ENCODE results near the gene SLC29A3.
"Not testable (repeated sequence)": the region's sequence is repeated elsewhere in the genome, so short reads cannot be mapped to it uniquely, and the experiment has no call there.

Gene SLC29A3

DNA sequence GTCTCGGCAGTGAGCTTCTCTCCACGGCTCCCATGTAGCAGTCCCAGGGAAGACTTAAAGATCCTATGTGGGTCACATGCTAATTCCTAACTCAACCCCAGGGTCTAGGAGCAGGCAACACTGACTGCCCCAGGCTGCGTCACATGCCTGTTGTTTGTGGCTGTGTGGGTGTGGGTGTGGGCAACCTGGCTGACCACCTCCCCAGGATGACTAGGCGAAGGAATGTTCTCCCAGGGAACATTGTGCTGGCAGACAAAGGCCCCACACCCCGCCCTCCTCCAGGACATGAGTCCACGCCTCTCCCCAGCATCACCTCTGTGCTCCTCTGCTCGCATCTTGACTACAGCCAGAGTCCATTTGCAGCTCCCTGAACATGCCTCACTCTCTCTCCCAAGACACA, 30.3 kb downstream of the SLC29A3 start:
- DNase-seq, result no peak

DNA sequence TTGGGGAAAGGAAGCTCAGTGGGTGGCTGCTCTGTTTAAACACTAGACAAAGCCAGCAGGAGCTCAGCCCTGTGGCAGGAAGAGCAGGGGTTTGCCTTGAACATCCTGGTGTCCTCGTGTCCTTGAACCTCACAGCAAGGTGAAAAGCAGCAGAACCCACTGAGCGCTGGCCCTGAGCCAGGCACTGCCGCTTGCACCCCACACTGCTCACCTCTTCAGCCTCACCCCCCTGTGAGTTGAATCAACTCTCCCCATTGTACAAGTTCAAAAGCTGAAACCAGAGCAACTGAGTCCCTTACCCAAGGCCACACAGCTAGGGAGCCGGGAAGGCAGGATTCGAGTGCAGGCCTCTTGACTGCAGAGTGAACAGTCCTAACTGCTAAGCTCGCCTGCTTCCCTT, 32.0 kb downstream of the SLC29A3 start:
- no peak for DNase-seq

DNA sequence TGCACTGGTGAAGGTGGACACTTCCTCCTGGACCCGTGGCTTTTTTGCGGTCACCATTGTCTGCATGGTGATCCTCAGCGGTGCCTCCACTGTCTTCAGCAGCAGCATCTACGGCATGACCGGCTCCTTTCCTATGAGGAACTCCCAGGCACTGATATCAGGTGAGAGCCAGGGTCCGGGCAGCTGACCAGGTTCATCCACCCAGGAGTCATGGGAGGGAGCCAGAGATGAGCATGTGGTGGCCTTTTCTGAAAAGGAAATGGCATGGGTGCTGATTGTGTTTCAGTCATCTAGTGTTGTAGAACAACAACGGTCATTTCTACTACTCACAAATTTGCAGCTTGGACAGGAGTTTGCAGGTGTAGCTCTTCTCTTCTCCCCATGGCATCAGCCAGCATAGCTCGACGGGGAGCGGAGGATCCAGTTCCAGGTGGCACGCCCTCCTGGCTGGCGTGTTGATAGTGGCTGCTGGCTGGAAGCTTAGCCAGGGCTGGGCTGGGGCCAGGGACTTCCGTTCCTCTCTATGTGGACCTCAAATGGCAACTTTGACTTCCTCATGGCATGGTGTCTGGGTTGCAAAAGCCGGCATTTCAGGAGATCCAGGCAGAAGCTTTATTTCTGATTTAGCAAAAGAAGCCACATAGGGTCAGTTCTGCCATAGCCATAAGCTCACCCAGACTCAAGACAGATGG, 32.7 kb downstream of the SLC29A3 start:
- no peak for DNase-seq

DNA sequence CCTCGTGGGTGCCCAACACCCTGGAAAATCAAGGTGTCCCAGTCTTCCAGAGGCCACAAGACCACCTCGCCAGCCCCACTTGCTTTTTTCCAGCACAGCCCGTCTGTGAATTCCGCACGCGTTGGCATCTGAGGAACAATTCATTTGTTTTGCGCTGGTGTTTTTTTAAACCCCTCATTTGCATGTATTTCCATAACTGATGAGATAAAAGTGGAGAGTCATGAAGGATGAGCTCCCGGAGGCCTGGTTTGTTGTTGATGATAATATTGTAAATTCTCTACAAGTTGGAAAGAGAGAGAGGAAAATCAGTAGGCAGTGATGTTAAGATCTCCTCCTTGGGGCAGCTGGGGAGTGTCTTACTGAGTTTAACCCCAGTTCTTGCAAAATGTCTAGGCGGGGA, 34.6 kb downstream of the SLC29A3 start:
- DNase-seq, result no peak

DNA sequence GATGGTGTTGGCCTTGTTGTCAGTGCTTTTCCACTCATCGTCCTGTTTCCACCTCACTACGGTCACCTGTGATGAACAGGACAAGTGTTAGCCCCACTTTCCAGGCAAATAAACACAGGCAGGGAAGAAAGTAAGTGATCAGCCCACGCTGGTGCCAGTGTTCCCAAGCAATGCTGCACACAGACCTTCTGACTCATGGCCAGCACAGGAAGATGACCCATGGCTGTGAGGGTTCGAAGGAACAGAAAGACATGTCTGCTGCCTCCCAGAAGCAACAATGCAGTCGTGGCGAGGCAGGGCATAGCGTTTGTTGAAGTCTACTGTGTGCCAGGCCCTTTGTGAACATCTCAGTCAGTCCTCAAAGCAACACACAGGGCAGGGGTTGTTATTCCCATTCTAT, 35.7 kb downstream of the SLC29A3 start:
- DNase-seq, result no peak

DNA sequence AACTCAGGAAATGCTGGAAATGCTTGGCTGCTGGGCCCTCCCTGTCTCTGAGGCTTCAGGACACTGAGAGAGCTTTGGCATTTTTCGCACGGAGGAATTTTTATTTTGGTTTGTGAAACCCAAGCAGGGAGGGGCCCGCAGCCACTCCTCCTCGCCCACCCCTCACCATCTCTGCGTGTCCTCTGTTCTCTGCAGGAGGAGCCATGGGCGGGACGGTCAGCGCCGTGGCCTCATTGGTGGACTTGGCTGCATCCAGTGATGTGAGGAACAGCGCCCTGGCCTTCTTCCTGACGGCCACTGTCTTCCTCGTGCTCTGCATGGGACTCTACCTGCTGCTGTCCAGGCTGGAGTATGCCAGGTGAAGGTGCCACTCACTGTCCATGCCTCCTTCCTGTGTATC, 36.8 kb downstream of the SLC29A3 start:
- DNase-seq, result no peak

DNA sequence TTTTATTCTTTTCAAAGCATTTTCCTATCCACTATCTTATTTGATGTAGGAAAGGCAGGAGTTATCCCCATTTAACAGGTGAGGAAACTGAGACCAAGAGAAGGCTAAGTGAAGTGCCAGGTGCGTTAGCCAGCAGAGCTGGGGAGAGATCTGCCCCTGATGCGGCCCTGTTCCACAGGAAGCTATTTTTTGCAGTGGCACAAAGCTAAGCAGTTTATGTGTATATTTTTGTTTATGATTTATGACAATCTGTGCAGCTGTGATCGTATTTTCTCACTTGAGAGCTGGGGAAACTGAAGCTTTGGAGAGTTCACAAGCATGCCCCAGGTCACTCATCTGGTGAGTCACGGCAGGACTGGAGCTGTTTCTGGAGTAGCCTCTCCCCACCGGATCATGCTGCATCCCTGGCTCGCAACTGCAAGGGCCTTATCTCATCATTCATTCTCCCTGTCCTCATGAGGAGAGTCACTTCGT, 38.8 kb downstream of the SLC29A3 start:
- DNase-seq, result no peak

DNA sequence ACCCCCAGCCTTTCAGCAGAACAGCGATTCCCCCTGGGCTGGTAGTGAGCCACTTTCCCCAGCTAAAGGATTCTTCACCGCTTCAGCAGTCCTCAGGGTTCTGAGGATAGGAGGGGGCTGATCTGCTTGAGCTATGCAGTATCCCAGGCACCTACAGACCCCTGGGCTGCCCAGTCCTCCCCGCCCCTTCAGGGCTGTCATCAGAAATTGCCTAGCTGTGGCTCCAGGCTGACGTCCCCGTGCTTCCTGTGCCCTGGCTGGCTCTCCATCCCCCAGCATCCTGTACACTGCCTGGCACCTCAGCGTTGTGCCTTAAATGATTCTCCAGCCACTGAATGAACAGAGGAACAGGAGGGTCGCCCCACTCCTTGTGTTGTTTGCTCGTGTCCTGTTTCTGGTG, 39.2 kb downstream of the SLC29A3 start:
- no peak for DNase-seq

DNA sequence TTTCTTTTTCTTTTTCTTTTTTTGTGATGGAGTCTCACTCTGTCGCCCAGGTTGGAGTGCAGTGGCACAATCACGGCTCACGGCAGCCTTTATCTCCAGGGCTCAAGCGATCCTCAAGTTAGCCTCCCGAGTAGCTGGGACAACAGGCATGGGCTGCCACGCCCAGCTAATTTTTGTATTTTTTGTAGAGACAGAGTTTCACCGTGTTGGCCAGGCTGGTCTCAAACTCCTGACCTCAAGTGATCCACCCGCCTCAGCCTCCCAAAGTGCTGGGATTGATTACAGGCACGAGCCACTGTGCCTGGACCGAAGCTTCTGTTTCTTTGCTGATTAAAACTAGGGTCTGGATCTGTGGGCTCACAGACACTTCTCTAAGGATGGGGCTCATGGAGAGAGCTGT, 39.8 kb downstream of the SLC29A3 start:
- not testable (repeated sequence) for DNase-seq

DNA sequence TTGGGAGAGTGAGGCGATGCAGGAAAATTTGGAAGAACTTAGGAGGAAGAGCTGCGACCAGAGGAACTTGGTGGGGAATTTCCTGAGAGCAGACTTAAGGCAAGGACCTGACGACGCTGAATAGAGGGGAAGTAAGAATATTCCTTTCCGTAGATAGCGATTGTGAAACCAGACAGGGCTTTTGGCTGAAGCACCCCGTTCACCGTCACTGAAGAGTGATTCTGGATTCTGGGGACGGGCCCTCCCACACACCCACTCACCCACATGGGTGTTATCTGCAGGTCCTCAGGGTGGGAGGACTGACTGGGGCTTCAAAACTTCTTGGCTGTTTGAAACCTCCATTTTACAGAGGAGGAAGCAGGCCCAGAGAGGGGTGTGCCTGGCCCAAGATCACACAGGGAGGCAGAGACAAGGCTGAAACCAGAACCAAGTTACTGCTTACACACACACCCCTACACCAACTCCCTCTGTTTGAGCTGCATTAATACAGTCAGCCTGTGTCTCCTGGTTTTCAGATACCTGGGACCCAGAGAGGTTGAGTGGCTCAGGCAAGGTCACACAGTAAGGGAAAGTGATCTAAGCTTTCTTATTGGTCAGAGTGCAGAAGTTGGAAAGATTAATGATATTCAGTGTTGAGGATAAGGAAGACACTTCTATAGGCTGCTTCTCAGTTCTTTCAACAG, 40.4 kb downstream of the SLC29A3 start:
- no peak for DNase-seq

DNA sequence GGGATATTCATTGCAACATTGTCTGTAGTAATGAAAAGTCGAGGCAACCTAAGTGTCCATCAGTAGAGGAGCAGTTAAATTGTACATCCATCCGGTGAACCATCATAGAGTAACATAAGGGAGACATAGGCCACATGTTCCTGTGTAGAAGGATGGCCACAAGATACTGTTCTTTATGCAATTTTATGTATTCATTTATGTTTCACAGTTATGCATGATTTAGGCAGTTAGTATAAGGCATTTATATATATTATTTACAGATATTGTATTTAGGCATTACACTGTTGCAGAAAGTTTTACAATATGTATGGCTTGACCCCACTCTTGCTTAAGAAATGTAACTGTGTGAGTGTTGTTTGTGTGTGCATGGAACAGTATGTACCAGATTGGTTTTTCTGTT, 41.7 kb downstream of the SLC29A3 start:
- DNase-seq, result no peak

DNA sequence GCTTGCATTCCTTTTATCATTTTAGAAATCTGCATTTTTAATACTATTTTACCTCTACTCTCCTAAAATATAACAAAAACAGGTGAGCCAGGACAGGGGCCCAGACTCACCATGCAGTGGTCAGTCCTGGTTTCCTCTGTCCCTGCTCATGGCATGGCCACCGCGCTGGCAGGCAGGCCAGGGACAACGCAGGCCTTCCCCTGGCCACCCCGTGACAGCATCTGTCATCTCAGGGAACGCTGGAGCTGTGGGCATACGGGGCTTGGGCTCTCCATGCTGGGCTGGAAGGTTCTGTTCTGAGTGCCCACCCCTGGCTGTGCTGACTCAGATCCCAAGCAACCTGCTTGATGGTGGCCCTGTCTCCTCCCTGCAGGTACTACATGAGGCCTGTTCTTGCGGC, 42.5 kb downstream of the SLC29A3 start:
- no peak for DNase-seq

DNA sequence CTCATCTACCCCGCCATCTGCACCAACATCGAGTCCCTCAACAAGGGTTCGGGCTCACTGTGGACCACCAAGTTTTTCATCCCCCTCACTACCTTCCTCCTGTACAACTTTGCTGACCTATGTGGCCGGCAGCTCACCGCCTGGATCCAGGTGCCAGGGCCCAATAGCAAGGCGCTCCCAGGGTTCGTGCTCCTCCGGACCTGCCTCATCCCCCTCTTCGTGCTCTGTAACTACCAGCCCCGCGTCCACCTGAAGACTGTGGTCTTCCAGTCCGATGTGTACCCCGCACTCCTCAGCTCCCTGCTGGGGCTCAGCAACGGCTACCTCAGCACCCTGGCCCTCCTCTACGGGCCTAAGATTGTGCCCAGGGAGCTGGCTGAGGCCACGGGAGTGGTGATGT, 43.1 kb downstream of the SLC29A3 start:
- no peak for DNase-seq

DNA sequence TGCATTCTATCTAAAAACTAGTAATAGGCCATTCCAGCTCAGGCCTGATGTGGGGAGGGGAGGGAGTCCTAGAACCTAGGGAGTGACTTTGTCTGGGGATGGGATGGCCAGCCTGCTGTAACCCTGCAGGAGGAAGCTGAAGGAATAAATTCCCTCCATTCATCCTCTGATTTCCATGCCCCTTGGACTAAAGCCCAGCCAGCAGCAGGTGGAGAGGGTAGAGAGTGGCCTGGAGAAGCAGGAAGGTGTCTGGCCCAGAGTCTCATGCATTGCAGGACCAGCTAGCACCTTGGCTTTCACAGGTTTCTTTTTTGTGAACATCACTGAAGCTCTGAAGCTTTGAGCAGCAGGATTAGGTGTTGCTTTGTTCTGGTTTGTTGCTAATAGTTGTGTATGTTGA, 44.9 kb downstream of the SLC29A3 start:
- DNase-seq, result no peak

DNA sequence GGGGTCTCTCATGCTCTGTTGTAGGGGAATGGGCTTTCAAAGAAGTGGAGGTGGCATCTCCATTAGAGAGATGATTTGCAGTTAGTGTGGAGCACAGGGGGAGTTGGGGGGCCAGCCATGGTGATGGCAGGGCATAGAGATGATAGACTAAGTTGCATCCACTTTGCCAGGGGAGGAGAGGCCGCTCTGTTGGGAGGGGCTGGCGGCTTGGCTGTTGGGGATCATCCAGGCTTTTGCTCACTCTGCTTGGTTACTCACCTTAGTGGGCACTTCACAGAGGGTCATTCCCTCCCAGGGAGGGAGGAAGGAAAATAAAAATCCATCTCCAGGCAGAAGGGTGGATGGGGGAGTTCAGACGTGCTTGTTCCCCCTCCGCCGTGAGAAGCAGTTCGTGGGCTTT, 46.3 kb downstream of the SLC29A3 start:
- no peak for DNase-seq

DNA sequence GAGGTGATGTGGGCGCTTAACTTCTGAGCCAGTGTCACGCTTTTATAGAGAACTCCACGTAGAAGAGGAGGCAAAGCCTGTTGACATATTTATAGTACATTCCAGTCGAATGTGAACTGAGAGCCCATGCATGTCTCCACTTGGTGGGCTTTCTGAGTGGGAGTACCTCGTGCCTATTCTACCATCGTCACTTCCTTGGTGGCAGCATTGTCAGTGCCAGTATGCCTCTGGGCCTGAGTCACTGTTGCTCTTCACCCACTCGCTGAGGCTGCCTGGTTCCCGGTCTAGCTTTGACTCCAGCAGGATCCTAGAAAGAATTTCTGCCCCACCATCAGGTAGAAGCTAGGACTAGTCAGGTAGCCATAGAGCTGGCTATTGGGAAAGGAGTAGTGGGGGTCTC, 47.6 kb downstream of the SLC29A3 start:
- DNase-seq, result no peak

DNA sequence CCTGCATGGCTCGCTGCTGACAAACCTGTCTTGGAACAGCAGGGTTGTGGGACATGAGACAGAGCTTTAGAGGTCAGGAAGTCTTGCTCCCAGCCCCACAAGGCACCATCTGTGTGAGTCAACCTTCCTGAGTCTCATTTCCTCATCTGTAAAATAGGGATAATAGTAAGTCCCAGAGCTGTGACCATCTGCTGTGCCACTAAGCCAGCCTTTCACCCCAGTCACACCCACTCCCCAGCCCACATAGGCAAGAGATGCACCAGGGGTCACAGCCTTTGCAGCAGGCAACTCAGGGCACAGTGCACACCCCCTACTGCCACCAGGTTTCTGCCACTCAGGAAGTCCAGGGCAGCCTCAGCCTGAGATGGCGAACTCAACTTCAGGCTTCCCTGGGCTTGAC, 48.2 kb downstream of the SLC29A3 start:
- no peak for DNase-seq

DNA sequence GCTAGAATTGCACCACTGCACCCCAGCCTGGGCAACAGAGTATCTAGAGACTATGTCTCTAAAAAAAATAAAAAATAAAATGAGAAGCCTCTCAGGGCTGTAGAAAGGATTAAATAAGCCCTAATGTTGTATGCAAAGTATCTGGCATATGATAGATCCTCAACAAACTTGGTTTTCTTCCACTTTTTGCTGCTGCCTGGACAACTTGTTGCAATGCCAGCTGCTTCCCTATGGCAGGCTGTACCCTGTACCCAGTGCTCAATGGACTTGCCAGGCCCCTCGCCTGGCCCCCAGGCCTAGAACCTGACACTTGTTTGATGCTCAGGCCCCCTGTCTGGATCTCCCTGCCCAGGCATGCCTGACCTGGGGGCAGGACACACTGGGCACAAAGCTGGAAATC, 49.1 kb downstream of the SLC29A3 start:
- DNase-seq, result no peak

DNA sequence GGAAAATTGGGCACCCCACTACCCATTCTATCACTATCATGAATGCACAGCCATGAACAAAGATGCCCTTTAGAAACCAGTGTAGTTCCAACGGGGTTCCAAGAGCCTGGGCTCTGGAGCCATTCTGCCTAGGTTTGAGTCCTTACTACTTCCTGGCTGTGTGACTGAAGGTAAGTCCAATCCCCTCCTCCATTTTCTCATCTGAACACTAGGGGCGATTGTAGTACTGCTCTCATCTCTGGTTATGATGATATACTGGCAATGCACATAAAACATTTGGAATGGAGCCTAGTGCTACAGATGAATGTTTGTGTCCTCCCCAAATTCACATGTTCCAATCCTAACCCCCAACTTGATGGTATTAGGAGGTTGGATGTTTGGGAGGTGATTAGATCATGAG, 49.6 kb downstream of the SLC29A3 start:
- DNase-seq, result no peak

DNA sequence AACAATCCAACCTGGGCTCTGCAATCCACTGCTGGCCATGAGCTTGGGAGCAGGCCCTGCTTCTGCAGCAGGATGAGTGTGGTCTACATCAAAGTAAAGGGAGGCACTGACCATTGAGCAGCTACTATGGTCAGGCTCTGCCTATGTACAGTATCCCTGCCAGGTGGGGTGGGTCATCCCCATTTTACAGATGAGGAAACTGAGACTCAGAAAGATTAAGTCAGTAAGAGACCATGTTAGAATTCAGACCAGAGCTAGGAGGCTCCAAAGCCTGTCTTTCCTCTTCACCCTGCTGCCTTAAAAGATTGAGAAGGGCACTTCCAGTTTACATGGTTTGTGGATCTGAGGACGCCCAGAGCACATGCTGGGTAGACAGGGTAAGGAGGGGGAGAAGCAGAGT, 50.5 kb downstream of the SLC29A3 start:
- DNase-seq, result no peak

DNA sequence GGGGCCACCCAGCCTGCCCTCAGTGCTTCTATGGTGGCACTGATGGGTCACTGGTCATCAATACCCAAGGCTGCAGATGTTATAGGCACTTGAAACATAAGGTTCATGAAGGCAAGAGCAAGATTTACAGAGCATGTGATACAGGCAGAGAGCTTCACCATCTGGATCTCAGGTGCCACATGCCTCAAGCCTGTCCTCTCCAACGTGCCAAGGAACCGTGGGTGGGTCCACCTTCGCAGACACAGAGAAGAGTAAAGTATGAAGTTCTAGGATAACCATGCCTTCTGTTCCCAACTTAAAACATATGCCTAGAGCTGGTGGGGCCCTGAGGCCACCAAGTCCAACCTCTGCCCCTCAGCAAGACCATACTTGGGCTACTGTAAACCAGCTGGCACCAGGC, 51.0 kb downstream of the SLC29A3 start:
- no peak for DNase-seq

DNA sequence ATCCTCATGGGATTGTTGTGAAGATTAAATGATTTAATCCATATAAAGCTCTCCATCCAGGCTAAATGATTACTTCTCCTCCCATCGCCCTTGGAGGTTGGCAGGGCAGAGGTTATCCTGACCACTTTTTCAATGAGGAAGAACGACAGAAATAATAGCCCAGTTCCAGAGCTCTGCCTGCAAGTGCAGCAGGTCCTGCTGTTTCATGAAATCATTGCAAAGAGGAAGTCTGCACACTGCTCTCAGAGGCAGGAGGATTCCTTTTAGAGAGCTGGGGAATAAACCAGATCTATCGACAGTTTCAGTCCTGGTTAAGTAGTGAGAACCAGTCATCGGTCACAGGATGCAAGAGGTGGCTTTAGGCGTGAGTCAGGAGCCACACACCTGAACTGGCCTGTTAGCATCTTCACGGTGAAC, 52.7 kb downstream of the SLC29A3 start:
- DNase-seq, result no peak

DNA sequence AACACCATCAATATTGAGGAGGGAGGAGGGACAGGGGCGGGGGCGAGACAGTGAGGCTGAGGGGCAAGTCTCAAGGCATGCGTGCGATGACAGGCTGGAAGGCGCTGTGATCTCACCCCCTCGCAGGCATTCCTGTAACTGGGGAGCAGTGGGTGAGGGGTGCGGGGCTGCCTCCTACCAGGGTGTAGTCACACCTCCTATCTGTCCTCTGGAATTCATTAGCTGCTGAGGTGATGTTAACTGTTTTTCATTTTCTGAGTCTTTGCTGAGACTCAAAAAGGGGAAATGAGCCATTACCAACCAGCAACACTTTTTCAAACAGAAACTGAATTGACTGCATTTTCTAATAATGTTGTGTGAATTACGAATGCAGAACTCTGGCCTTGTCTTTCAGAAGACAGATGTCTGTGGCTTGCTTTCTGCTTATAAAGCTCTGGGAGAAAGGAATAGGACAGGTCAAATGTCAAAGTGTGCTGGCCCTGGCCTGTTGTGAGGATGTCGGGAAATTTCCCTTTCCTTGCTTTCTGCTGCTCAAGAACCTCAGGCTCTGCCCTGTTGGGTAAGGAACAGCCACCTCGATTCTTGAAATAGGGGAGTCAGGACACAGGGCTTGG, 53.9 kb downstream of the SLC29A3 start:
- DNase-seq, result no peak

DNA sequence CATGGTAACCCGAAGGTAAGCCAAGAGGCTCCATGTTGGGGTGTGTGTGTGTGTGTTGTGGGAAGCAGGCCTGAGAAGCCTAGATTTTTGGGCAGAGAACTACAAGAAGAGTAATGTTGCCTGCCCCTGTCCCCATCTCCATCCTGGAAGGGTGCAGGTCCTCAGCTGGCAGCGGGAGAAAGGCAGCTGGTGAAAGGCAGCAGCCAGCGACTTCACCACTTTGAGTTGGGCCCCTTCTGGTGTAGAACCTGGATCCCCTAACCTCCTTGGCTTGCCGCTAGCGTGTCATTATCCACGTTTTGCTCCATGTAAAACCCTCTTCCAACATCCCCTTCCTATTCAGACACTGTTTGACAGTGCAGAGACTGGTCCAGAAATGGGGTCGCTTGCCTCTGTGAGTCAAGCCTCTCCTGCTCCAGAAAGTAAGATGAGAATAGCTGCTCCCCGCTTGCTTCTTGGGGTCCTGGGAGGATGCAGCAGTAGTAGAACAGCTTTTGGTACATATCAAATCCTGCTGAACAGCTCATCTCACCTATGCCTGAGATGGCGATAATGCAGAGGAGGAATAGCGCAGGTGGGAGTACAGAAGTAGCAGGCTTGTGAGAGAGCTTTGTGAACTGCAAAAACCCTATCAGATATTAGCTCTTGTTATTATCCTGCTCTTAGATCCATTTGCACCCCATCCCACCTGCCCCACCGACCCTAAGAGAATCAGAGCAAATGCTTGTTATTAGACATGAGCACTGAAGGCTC, 55.6 kb downstream of the SLC29A3 start:
- DNase-seq, result no peak

All from NCI-H1105 (cell line).